ENCODE measurements around the gene CERK. TPM values are rescaled to one million over a fixed set of nuclear protein-coding genes. Genes with fewer than 3 reads are reported as not detected.
A peak's percentile ranks its signal among the peaks of the same experiment; 100 is the strongest.

CERK gene
- total and polyA plus RNA-seq, 10 donors, result 13.7 to 47.1 (median 34.8) TPM

- no peaks in the 10 kb centered on the region for H3K27me3 ChIP-seq (replicated peaks in 1 of 7)
- intact Hi-C loops (cut with DNase I; ENCODE audit: low total_unique reads), result no loop called here
- DNase-seq, result no peak
- 92 to 96% (median 93%) methylated on average over 14 to 15 of the region's 15 CpGs for WGBS, 5 donors
- no peaks in the 10 kb centered on the region for H3K4me1 ChIP-seq
- no peak overlapping the region for H3K27ac ChIP-seq
- H3K4me3 ChIP-seq, result no peak overlapping the region
- no peaks in the 10 kb centered on the region for H3K9me3 ChIP-seq
- TF ChIP-seq CTCF (IDR thresholded peaks at IDR 0.05 in 8 of 11, conservative IDR thresholded peaks at IDR 0.05 in 3 of 11), result no peak
- no peak for TF ChIP-seq POLR2A (IDR thresholded peaks at IDR 0.05)
- no peak for TF ChIP-seq POLR2AphosphoS5 (IDR thresholded peaks at IDR 0.05)
- peaks cover 9 to 100% (median 96%) of the 10 kb centered on the region in 6 donors for H3K36me3 ChIP-seq
These were observed 43.5 kb downstream of the CERK start for GRCh38 chr22:46694416-46695170.

- Histone ChIP-seq H3K27me3 (replicated peaks in 1 of 7) (no peaks in the 10 kb centered on the region), H3K36me3 (peaks cover 9 to 100% (median 96%) of the 10 kb centered on the region in 6 donors), H3K9me3 (no peaks in the 10 kb centered on the region), H3K4me1 (no peaks in the 10 kb centered on the region), H3K27ac (no peak overlapping the region), H3K4me3 (no peak overlapping the region)
- no peak for TF ChIP-seq CTCF (IDR thresholded peaks at IDR 0.05 in 8 of 11, conservative IDR thresholded peaks at IDR 0.05 in 3 of 11)
- TF ChIP-seq POLR2A (IDR thresholded peaks at IDR 0.05), result no peak
- WGBS, 5 donors, result 81 to 89% (median 82%) methylated on average over 17 of the region's 17 CpGs
- intact Hi-C loops (cut with DNase I; ENCODE audit: low total_unique reads), result no loop called here
- no peak for DNase-seq
These were observed 44.2 kb downstream of the CERK start for GRCh38 chr22:46693634-46694415.

GRCh38 chr22:46691571-46691970, 46.5 kb downstream of the CERK start:
- H3K4me3 ChIP-seq, result no peak overlapping the region
- WGBS, 5 donors, result 85 to 100% (median 94%) methylated on average over 11 to 17 of the region's 17 CpGs

More at GRCh38 chr22:46691571-46691970, 46.5 kb downstream of the CERK start:
- Histone ChIP-seq H3K4me1 (peaks cover under 1 to 10% (median 4%) of the 10 kb centered on the region in 6 donors), H3K27ac (no peak overlapping the region), H3K9me3 (no peaks in the 10 kb centered on the region), H3K36me3 (peaks cover 0 to 100% (median 93%) of the 10 kb centered on the region in 6 donors), H3K27me3 (replicated peaks in 1 of 7) (no peaks in the 10 kb centered on the region)
- TF ChIP-seq POLR2AphosphoS5 (IDR thresholded peaks at IDR 0.05) (peak in 1 of 3 donors; percentile 9), CTCF (IDR thresholded peaks at IDR 0.05 in 8 of 11, conservative IDR thresholded peaks at IDR 0.05 in 3 of 11) (no peak)
- intact Hi-C loops (cut with DNase I; ENCODE audit: low total_unique reads), result no loop called here
- no peak for DNase-seq

All from spleen (tissue), 11 donors.